ENCODE data around the gene ELOA. TPM values are rescaled to one million over a fixed set of nuclear protein-coding genes. Genes with fewer than 3 reads are reported as not detected.
A peak's percentile ranks its signal among the peaks of the same experiment; 100 is the strongest.

ELOA gene
- total and polyA plus RNA-seq, 2 donors (not counting 1 experiment from before 2014, with no cell fraction given), result 12.9 to 56.6 TPM

DNA sequence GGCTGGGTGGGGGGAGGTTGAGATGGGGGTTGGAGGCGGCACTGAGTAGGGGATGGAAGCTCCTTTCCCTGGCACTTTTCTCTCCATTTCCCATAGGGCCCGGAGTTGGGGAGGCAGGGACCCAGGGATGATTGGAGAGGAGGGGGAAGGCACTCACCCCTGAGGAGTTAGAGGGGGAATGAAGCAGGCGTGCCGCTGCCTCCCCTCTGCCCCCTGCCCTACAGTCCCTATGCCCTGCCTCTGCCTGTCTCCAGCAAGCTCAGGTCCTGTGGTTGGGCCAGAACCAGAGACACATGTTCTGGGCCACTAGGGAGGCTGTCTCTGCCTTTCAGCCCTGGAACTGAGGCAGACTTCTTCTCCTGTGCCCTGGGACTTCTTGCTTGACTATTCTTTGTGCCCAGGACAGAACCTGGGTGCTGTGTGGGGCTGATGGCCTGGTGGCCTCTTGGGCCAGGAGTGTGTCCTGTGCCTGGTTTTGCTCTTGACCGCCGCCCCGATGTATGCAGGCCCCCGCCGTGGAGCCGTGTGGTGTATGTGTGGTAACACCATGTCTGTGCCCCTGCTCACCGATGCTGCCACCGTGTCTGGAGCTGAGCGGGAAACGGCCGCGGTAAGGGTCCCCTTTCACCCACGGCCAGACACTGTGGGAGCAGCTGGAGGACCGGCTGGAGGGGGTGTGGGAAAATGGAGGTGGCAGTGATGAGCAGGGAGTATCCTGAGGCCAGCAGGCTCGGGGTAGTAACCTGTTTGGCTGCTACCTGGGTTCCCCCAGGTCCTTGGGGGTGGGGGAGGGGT lies 49.1 kb downstream of the ELOA start:
- intact Hi-C loops (cut with micrococcal nuclease), result no loop called here
- 88% methylated on average over 17 of the region's 19 CpGs for WGBS (ENCODE audit: insufficient coverage)
- Mint-ChIP-seq H3K4me1 (peaks cover 21% of the 10 kb centered on the region), H3K27me3 (no peaks in the 10 kb centered on the region), H3K4me3 (peak overlapping the region; percentile 98), H3K9me3 (ENCODE audit: insufficient read depth) (no peaks in the 10 kb centered on the region), H3K27ac (peak overlapping the region; percentile 73)
- peak overlapping the region; percentile 83 for H3K4me2 ChIP-seq (replicated peaks; ENCODE audit: low read depth, low read length, poor library complexity, severe bottlenecking)
- no peaks in the 10 kb centered on the region for H4K20me1 ChIP-seq (ENCODE audit: control insufficient read depth, insufficient read depth, low read length, poor library complexity, severe bottlenecking)
- no peak overlapping the region for H3K9ac ChIP-seq (ENCODE audit: low read length)
- no peaks in the 10 kb centered on the region for H3K27me3 ChIP-seq (replicated peaks in 1 of 4; ENCODE audit: control extremely low read depth in 1 of 4, control insufficient read depth in 3 of 4, insufficient read depth in 4 of 4, low read length in 3 of 4)
- peaks cover 11 to 21% of the 10 kb centered on the region in 2 donors for H3K4me1 ChIP-seq (ENCODE audit: control insufficient read depth in 2 of 2, insufficient read depth in 2 of 2, low read length in 2 of 2)
- H2AFZ ChIP-seq (ENCODE audit: insufficient read depth, low read depth, low read length, poor library complexity, severe bottlenecking), result no peak overlapping the region
- no peak for ATAC-seq (ENCODE audit: low read depth)
- ChIA-PET POLR2A (interaction anchor here (0.6 to 1.9 kb wide), 3 partner anchors 8 to 175 kb away, joined by 3 to 7 read pairs (median 4); partner anchors contain the start of gene GALE), CTCF (no interaction called here)
- H3K27ac ChIP-seq (ENCODE audit: low read length in 2 of 2), result peak overlapping the region in 1 of 2 donors; percentile 81
- peaks cover 19% of the 10 kb centered on the region for H3K79me2 ChIP-seq (ENCODE audit: control insufficient read depth, insufficient read depth, low read length)
- TF ChIP-seq, protein P1, sequence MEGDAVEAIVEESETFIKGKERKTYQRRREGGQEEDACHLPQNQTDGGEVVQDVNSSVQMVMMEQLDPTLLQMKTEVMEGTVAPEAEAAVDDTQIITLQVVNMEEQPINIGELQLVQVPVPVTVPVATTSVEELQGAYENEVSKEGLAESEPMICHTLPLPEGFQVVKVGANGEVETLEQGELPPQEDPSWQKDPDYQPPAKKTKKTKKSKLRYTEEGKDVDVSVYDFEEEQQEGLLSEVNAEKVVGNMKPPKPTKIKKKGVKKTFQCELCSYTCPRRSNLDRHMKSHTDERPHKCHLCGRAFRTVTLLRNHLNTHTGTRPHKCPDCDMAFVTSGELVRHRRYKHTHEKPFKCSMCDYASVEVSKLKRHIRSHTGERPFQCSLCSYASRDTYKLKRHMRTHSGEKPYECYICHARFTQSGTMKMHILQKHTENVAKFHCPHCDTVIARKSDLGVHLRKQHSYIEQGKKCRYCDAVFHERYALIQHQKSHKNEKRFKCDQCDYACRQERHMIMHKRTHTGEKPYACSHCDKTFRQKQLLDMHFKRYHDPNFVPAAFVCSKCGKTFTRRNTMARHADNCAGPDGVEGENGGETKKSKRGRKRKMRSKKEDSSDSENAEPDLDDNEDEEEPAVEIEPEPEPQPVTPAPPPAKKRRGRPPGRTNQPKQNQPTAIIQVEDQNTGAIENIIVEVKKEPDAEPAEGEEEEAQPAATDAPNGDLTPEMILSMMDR (IDR thresholded peaks at IDR 0.05), result no peak
- TF ChIP-seq EZH2 (IDR thresholded peaks at IDR 0.05; ENCODE audit: borderline replicate concordance, insufficient read depth, low read depth, low read length, poor library complexity, severe bottlenecking), result no peak
- peak; percentile 32 for DNase-seq
- no peaks in the 10 kb centered on the region for H3K9me3 ChIP-seq (ENCODE audit: control extremely low read depth in 1 of 3, control insufficient read depth in 2 of 3, insufficient read depth in 1 of 3, low read length in 2 of 3)
- peaks cover 0 to 27% of the 10 kb centered on the region in 2 experiments for H3K36me3 ChIP-seq (replicated peaks in 1 of 2; ENCODE audit: control extremely low read depth in 1 of 2, control insufficient read depth in 1 of 2, extremely low read depth in 1 of 2, insufficient read depth in 2 of 2, low read length in 1 of 2)
- H3K4me3 ChIP-seq (ENCODE audit: control extremely low read depth in 1 of 5, extremely low read depth in 1 of 5, insufficient read depth in 1 of 5, low read depth in 2 of 5, low read length in 4 of 5), result no peak overlapping the region
